ENCODE data around the gene SEZ6.

Gene SEZ6, protein sequence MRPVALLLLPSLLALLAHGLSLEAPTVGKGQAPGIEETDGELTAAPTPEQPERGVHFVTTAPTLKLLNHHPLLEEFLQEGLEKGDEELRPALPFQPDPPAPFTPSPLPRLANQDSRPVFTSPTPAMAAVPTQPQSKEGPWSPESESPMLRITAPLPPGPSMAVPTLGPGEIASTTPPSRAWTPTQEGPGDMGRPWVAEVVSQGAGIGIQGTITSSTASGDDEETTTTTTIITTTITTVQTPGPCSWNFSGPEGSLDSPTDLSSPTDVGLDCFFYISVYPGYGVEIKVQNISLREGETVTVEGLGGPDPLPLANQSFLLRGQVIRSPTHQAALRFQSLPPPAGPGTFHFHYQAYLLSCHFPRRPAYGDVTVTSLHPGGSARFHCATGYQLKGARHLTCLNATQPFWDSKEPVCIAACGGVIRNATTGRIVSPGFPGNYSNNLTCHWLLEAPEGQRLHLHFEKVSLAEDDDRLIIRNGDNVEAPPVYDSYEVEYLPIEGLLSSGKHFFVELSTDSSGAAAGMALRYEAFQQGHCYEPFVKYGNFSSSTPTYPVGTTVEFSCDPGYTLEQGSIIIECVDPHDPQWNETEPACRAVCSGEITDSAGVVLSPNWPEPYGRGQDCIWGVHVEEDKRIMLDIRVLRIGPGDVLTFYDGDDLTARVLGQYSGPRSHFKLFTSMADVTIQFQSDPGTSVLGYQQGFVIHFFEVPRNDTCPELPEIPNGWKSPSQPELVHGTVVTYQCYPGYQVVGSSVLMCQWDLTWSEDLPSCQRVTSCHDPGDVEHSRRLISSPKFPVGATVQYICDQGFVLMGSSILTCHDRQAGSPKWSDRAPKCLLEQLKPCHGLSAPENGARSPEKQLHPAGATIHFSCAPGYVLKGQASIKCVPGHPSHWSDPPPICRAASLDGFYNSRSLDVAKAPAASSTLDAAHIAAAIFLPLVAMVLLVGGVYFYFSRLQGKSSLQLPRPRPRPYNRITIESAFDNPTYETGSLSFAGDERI

DNA sequence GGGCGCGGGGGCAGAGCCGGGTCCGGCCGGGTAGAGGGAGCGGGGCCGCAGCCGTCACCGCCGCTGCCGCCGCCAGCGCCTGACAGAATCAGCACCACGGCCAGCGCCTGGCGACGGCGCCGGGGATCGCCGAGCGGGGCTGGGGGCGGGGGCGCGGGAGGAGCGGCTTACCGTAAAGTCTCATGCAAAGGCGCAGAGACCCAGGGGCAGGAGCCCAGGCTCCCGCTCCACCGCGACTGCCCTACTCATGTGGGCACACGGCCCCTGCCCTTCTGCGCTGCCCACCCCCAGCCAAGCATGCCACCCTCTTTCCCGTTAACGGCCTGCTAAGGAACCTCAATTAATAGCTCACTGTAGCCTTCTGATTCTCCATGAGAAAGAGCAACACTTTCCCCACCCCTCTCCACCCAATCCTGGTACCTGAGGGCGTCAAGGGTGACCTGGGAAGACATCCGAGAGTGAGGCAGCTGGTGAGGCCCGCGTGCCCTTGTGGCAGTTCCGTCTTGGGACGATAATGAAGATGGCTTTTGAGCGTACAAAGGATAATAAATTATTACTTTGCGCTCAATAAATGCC is at the start of gene SEZ6:
SEZ6 (minus strand) TSS at position 98 of the 576 bp plus-strand sequence. CDS start 164 bp downstream, outside the sequence.
- peak; percentile 37 for DNase-seq (ENCODE audit: low spot score)

GRCh38 chr17:29054835-29055234 is 49.0 kb upstream of the SEZ6 start:
- no peak for DNase-seq (ENCODE audit: low spot score)

DNA sequence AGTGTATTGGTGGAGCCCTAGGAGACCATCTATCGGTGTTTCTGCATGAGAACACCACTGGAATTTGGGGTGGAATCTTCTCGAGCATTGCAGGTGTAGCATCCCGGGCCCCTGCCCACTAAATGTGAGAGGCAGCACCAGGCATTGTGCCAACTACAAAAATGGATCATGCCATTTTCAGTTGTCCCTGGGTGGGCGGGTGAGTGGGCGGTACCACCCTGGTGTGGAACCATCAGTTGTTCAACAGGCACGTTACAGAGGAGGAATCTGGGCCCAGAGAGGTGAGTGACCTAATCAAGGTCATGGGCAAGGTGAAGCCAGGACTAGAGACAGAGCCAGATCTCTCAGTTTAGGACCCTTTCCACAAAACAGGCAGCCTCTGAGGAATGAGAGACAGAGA is 45.9 kb upstream of the SEZ6 start:
- no peak for DNase-seq (ENCODE audit: low spot score)

- DNase-seq (ENCODE audit: low spot score): no peak
Observed at GRCh38 chr17:29051194-29051593, 45.4 kb upstream of the SEZ6 start.

GRCh38 chr17:29050176-29050575 is 44.3 kb upstream of the SEZ6 start:
- no peak for DNase-seq (ENCODE audit: low spot score)

GRCh38 chr17:29049541-29050145 is 43.8 kb upstream of the SEZ6 start:
- no peak for DNase-seq (ENCODE audit: low spot score)

DNA sequence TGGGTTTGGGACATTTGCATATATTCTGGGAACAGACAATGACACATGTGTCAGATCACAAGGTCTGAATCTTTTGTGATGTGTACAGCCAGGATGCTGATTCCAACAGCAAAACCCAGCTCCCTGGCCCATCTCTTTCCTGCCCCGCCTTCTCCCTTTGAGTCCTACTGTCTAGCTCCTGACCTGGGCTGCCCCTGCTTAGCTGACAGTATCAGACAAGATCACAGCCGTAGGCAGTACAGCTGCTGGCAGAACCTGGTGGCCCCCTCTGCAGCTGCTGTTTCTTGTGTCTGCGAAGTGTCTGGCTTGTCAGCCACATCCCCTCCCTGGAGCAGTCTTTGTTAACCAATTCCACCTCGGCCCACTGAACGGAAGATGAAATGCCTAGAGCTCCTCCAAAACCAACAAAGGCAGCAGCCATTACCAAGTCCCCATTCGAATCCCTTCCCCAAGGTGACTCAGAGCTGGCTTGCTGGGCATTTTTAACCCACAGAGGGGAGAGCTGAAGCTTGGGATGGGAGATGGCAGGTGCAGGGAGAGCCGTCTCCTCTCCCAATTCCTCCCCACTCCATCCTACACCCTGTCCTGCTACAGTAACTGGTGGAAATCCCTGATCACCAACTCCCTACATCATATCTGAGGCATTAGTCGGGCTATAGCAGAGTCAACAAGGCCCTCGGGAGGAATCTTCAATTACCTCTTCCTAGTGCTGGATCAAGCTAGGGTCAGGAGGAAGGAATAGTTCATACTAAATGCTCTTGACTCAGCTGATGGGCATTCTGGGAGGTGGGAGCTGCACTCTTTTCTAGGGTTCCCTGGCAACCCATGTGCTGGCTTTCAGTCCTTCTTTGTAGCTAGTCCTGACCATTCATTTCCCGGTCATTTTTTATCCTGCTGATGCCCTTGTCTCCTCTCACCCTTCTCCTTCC is 42.9 kb upstream of the SEZ6 start:
- DNase-seq (ENCODE audit: low spot score): no peak

- DNase-seq (ENCODE audit: low spot score): no peak
Observed at GRCh38 chr17:29046473-29046839, 40.6 kb upstream of the SEZ6 start.

GRCh38 chr17:29045734-29046472 is 40.1 kb upstream of the SEZ6 start:
- no peak for DNase-seq (ENCODE audit: low spot score)

- no peak for DNase-seq (ENCODE audit: low spot score)
Observed at GRCh38 chr17:29045026-29045425, 39.2 kb upstream of the SEZ6 start.

DNA sequence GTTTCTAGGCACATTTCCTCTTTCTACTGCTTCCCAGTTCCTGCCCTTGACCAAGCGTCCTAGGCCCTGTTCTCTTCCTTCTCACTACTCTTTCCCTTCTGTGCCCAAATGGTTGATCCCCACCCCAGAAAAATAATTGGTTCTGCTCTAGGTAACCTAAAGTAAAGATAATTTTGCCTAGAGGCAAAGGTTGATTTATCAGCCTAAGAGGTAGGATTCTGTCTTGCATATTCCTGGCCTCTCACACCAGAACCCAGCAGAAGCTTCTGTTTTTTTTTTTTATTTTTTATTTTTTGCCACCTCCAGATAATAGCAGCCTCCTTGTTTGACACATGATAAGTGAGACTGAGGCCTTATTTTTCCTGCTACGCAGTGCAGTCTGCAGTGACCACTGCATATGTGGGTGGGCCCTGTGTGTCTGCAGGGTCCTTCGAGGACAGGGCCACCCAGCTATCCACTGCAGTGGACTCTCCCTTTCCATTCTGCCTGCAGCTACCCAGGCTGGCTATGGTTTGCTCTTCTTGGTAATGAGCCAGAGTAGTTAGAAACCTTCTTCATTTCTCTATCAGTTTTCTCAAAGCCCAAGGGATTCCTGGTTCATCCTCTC is 37.8 kb upstream of the SEZ6 start:
- DNase-seq (ENCODE audit: low spot score): no peak

DNA sequence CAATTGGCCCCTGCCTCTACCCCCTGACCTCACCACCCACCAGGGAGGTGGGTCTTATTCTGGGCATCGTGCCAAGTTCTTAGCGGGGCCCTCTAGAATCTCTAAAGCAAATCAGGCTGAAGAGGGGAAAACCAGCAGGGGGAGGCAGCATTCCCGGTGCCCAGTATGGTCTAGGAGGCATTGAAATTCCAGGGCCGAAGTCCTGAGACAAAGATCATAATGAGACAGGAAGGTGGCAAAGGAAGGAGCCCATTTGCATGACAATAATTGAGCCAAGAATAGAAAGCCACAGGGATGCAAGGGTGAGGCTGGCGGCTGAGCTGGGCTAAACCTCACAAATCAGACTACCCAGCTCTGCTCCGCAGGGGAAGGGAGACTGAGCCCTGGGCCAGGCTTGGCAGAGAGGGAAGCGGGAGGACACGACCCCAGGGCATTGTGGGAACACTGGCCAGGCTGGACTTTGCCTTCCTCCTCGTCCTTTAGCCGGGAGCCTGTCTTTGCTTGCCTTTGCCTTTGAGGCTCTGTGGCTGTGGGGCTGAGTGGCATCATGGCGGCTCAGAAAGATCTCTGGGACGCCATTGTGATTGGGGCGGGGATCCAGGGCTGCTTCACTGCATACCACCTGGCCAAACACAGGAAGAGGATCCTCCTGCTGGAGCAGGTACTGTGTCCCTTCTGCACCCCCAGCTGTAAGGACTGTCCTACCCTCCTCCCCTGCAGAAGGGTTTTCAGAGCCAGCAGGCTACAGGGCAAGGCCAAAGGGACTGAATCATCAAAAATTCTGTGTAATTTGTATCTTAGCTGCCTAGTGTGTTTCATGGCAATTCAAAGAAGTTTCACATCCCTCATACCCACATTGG is 37.1 kb upstream of the SEZ6 start, which contains the start of gene PIPOX:
PIPOX (plus strand) TSS at position 463 of the 860 bp plus-strand sequence; CDS start at position 548, 85 bp downstream.
- no peak for DNase-seq (ENCODE audit: low spot score)

DNA sequence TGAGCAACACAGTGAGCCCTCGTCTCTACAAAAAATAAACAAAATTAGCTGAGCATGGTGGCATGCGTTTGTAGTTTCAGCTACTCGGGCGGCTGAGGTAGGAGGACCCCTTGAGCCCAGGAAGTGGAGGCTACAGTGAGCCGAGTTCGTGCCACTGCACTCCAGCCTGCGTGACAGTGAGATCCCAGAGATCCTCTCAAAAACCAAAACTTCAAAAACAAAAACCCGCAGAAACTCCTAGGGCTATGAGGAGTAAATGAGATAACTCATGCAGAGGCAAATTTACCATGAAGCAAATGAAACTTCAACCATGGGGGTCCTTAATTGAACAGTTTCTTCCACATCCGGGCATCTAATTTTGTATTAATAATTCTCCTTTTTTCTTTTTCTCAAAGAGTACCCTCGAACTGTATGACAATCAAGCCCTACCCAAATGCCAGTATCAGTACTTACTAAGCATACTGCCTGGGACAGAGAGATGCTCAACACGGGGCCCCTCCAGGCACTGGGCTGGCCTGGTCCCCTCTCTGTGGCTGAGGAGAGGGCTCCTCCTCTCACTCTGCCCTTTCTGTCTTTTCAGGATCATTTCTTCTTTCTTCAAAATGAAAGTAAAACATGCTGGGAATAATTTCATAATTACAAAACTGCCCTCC is 36.3 kb upstream of the SEZ6 start:
- DNase-seq (ENCODE audit: low spot score): no peak

- no peak for DNase-seq (ENCODE audit: low spot score)
Observed at GRCh38 chr17:29041571-29041970, 35.7 kb upstream of the SEZ6 start.

DNA sequence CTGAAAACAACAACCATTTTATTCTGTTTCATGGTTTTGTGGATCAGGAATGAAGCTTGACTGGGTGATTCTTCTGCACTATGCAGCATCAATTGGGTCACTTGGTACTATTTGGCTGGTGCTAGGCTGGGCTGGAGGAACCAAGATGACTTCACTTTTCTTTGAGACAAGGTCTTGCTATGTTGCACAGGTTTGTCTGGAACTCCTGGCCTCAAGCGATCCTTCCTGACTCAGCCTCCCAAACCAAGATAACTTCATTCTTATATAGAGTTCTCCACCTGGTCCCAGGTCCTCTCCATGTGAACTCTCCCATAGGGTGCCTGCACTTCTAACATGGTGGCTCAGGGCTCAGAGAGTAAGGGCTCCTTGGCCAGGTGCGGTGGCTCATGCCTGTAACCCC is 35.3 kb upstream of the SEZ6 start:
- DNase-seq (ENCODE audit: low spot score): no peak

DNA sequence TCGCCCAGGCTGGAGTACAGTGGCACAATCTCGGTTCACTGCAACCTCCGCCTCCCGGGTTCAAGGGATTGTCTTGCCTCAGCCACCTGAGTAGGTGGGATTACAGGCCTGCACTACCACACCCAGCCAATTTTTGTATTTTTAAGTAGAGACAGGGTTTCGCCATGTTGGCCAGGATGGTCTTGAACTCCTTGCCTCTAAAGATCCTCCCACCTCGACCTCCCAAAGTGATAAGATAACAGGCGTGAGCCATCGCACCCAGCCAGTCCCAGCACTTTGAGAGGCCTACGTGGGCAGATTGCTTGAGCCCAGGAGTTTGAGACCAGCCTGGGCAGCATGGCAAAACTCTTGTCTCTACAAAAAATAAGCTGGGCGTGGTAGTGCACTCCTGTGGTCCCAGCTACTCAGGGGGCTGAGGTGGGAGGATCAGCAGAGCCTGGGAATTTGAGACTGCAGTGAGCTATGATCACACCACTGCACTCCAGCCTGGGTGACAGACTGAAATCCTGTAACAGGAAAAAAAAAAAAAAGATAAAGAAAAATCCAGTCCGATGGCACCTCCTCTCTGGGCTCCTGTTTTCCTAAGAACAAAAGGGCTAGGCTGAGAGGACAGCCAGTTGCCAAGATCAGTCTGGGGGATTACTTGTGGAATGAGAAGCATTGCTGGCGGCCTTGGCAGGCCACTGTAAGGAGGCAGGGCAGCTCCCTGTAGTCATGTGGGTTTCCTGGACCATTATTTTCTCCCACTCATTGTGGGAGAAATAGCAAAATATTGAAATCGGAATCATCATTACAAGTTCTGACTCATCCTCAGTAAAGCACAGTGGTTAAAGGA is 34.1 kb upstream of the SEZ6 start:
- no peak for DNase-seq (ENCODE audit: low spot score)

DNA sequence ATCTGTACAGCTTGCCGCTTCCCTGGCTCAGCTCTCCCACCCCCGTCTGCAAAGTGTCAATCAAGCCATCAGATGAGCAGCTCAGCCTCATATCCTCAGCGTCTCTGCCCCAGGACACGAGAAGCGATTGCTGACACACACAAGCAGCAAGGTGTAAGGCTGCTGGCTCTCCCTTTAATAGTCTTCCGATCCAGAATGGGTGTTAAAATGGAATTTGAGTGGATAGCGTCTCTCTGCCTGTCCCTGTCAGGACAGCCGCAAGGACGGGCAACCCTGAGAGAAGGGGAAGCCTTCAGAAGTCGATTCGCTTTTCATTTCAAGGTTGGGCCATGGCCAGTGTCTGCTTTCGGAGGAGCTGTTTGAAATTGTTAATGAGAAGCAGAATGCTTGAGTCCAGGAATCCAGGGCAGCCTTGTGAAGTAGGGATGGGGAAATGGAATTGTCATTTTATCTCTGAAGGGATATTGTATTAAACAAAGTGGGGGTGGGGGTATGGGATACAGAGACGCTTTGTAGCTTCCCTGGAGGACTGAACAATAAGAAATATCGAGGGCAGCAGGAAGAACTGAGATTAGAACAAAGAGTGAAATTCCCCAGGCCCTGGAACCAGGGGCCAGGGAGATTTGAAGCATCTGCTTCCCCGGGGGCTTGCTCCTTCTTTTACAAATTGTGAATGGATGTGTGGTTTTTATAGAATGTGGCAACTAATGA is 32.4 kb upstream of the SEZ6 start:
- no peak for DNase-seq (ENCODE audit: low spot score)

All from CD4-positive, alpha-beta T cell treated with Interleukin-15 for 4 hours (primary cell).